GM12801 (cell line): ENCODE results near the gene FGD5.

Experiments used
- TF ChIP-seq, protein P1 (sequence below): IDR thresholded peaks from one replicate; pipeline ENCODE4 v1.5.1; 2011; ENCODE audit warnings: control low read depth; ENCODE audit not compliant: insufficient read length; ENCODE audit errors: extremely low read depth

The FGD5 gene

DNA sequence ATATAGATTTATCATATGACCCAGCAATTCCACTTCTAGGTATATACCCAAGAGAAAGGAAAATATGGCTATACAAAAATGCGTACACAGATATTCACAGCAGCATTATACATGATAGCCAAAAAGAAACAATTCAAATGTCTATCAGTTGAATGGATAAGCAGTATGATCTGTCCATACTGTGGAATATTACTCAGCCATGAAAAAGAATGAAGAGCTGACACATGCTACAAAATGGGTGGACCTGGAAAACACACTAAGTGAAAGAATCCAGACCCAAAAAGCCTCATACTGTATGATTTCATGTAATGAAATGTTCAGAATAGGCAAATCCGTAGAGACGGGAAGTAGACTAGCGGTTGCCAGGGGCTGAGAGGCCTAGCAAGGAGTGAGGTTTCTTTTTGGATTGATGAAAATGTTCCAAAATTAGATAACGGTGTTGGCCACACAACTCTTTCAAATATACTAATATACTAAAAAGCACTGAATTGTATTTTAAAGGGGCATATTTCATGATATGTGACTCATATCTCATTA is 33.4 kb downstream of the FGD5 start:
- TF ChIP-seq, protein P1, sequence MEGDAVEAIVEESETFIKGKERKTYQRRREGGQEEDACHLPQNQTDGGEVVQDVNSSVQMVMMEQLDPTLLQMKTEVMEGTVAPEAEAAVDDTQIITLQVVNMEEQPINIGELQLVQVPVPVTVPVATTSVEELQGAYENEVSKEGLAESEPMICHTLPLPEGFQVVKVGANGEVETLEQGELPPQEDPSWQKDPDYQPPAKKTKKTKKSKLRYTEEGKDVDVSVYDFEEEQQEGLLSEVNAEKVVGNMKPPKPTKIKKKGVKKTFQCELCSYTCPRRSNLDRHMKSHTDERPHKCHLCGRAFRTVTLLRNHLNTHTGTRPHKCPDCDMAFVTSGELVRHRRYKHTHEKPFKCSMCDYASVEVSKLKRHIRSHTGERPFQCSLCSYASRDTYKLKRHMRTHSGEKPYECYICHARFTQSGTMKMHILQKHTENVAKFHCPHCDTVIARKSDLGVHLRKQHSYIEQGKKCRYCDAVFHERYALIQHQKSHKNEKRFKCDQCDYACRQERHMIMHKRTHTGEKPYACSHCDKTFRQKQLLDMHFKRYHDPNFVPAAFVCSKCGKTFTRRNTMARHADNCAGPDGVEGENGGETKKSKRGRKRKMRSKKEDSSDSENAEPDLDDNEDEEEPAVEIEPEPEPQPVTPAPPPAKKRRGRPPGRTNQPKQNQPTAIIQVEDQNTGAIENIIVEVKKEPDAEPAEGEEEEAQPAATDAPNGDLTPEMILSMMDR, result no peak

DNA sequence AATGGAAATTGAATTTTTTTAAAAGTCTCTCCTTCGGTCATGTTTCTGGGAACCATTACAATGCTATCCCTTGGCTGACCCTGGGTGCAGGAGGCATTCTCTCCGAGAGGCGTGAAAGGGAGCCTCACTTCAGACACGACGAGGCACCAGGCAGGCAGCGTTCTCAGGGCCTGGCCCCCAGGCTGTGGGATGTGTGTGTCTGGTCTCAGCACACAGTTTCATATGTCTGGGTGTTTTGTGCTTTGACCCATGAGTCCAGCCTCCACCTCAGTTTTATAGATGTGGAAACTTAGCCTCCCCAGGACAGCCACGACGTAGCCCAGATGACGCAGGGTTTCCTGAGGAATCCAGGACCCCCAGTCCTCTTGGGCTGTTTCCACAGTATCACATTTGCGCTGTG is 34.0 kb downstream of the FGD5 start:
- TF ChIP-seq, protein P1, result no peak

DNA sequence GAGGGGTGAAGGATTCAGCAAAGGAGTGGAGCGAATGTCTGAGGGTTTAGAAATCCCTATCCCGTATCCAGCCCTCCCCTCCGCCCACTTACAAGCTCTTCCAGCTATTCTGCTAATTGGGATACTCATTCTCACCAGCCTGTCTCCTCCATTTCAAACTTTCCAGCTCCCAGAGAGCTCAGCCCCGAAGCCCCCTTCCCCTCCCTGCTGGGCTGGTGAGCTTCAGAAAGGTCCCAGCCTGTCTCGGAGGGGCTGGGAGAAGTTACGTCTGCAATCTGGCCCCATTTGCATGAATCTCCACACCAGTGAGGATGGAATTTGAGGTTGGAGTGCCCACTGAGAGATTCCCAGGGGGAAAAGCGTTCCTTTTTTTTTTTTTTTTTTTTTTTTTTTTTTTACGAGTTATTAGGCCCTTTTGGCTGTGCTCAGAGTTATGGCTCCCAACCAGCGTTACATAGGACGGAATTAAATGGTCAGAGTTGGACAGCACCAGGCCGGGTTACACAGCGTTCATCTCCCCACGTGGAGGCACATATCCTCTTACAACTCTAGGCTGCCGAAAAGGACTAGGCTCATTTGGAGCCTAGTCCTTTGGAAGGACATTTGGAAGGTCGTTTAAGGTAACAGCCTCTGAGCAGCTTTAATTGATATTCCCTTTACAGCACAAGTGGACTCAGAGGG is 34.6 kb downstream of the FGD5 start:
- TF ChIP-seq, protein P1, result no peak

- TF ChIP-seq, protein P1, result no peak
These were observed 38.7 kb downstream of the FGD5 start for GRCh38 chr3:14857506-14857905.

- TF ChIP-seq, protein P1, result no peak
These were observed 39.3 kb downstream of the FGD5 start for GRCh38 chr3:14858105-14858504.

DNA sequence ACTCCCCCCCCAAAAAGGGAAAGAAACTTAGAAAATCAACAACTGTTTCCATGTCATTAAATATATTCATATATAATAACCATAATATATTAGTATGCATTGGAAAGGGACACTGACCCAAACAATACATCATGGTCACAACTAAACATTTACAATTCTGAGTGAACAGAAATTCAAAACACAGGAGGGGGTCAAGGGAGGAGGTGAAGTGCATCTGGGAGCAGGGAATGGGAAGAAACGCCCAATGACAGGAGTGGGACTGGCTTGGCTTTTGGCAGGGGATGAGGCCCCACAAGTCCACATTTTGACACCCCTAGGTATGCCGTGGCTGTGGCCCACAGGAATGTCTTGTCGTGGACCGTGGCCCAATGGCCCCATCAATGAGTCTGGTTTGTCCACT is 41.1 kb downstream of the FGD5 start:
- TF ChIP-seq, protein P1, result no peak

GRCh38 chr3:14861031-14861430 is 42.3 kb downstream of the FGD5 start:
- TF ChIP-seq, protein P1, result no peak
